SIG-M5 (cell line): ENCODE data around the gene CASP12.

ENCODE experiments used
- DNase-seq: peaks from one replicate; lab custom pipeline; 2025; lab: John Stamatoyannopoulos, UW

CASP12 gene

GRCh38 chr11:104837969-104838639, 60.2 kb downstream of the CASP12 start:
- no peak for DNase-seq

- DNase-seq = no peak
Measured at GRCh38 chr11:104836691-104837090, 61.6 kb downstream of the CASP12 start.
